Effector memory CD4-positive, alpha-beta T cell (primary cell): ENCODE results near the gene CACNA1E.

Source experiments
- DNase-seq, 3 donors: peaks; one replicate each; pipeline ENCODE4 v3.0.0-alpha.2; 2020
- H3K27ac ChIP-seq: 2 replicates; pipeline ENCODE4 v1.7.0; 2013; ENCODE audit warnings: mild to moderate bottlenecking, low read length, moderate library complexity; ENCODE audit not compliant: insufficient read depth, poor library complexity, severe bottlenecking
- H3K27me3 ChIP-seq: replicated peaks from 2 replicates; pipeline ENCODE4 v1.7.0; 2013; ENCODE audit warnings: mild to moderate bottlenecking, low read length; ENCODE audit not compliant: insufficient read depth, control insufficient read depth, poor library complexity, severe bottlenecking
- H3K36me3 ChIP-seq: 2 replicates; pipeline ENCODE4 v1.7.0; 2013; ENCODE audit warnings: mild to moderate bottlenecking, low read length, moderate library complexity; ENCODE audit not compliant: control insufficient read depth, insufficient read depth
- H3K4me1 ChIP-seq: 2 replicates; pipeline ENCODE4 v1.7.0; 2013; ENCODE audit warnings: low read length, mild to moderate bottlenecking; ENCODE audit not compliant: control insufficient read depth, insufficient read depth, poor library complexity, severe bottlenecking
- H3K4me3 ChIP-seq: 2 replicates; pipeline ENCODE4 v1.7.0; 2013; ENCODE audit warnings: low read length, low read depth, mild to moderate bottlenecking; ENCODE audit not compliant: insufficient read depth, poor library complexity, severe bottlenecking
- H3K9me3 ChIP-seq: 2 replicates; pipeline ENCODE4 v1.7.0; 2013; ENCODE audit warnings: mild to moderate bottlenecking, low read length, moderate library complexity; ENCODE audit not compliant: control insufficient read depth

The CACNA1E gene

DNA sequence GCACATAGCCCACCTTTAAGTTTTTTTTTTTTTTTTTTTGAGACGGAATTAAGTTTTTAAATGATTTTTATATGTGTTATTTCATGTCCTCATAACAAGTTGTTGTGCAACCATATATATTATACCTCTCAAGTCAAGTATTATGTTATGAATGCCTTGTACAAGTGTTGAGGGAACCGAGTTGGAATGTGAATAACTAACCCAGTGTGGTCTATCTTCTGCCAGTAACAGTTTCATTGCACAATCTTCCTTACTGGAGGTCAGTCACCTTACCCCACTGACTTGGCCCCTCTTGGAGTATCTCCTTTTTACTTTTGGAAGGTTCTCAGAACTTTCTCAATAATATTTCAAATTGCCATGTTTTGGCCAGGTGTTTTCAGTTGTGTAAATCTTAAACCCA lies 201.9 kb downstream of the CACNA1E start:
- no peaks in the 10 kb centered on the region for H3K36me3 ChIP-seq
- H3K27ac ChIP-seq, result no peak overlapping the region
- H3K9me3 ChIP-seq, result no peaks in the 10 kb centered on the region
- H3K4me3 ChIP-seq, result no peak overlapping the region
- no peak for DNase-seq
- H3K4me1 ChIP-seq, result no peaks in the 10 kb centered on the region
- H3K27me3 ChIP-seq, result no peaks in the 10 kb centered on the region

DNA sequence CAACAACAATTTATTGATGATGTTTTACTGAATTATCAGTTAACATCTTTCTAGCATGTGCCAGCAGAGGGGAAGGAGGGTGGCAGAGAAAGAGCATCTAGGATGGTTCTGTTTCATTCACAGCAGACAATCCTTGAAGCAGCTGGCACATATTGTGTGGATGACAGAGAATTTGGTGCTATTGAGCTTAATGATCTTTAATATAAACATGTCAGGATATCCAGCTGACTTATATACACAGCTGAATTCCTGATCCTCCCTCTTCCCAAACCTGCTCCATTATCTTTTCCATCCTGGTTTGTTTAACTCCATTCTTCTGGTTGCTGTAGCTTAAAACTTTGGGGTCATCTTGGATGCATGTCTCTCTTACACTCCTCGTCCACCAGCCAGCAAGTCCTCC lies 218.6 kb downstream of the CACNA1E start:
- no peaks in the 10 kb centered on the region for H3K36me3 ChIP-seq
- no peaks in the 10 kb centered on the region for H3K27me3 ChIP-seq
- H3K4me3 ChIP-seq, result no peak overlapping the region
- no peaks in the 10 kb centered on the region for H3K9me3 ChIP-seq
- DNase-seq, result no peak
- H3K27ac ChIP-seq, result no peak overlapping the region
- no peaks in the 10 kb centered on the region for H3K4me1 ChIP-seq

DNA sequence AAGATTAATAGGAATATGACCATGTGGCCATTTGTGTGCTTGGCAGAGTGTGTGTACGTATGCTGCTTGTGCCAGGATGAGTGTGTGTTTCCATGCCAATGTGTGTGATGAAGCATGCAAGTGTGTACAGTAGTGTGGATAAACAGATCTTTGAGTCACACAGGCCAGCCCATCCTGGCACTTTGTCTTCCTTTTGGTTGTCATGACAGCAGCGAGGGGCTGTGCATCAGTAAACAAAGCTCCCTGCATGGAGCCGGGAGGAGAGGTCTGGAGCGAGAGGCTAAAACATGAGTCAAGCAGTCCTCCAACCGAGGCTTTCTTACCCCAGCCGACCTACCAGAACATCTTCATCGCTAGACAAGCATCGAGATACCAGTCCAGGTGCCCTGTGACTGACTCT lies 221.2 kb downstream of the CACNA1E start:
- Histone ChIP-seq H3K4me1 (no peaks in the 10 kb centered on the region), H3K27me3 (no peaks in the 10 kb centered on the region), H3K4me3 (no peak overlapping the region), H3K27ac (no peak overlapping the region), H3K36me3 (no peaks in the 10 kb centered on the region), H3K9me3 (no peaks in the 10 kb centered on the region)
- no peak for DNase-seq

DNA sequence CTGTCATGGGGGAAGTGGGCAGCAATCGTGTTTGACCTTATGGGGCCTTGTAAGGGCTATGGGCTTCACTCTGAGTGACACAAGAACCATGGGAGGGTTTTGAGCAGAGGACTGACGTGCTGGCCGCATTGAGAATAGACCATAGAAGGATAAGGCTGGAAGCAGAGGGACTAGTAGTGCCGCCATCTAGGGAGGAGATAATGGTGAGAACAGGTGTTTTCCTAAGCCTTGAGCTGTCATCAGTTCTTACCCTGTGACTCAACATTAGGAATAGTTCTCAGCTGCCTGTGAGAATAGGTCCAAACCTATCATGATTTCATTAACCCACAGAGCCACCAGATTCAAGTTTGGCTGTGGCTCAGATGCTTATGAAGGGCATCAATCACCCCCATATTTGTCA lies 228.5 kb downstream of the CACNA1E start:
- Histone ChIP-seq H3K9me3 (no peaks in the 10 kb centered on the region), H3K27ac (no peak overlapping the region), H3K27me3 (no peaks in the 10 kb centered on the region), H3K4me1 (no peaks in the 10 kb centered on the region), H3K4me3 (no peak overlapping the region), H3K36me3 (no peaks in the 10 kb centered on the region)
- DNase-seq, result no peak

DNA sequence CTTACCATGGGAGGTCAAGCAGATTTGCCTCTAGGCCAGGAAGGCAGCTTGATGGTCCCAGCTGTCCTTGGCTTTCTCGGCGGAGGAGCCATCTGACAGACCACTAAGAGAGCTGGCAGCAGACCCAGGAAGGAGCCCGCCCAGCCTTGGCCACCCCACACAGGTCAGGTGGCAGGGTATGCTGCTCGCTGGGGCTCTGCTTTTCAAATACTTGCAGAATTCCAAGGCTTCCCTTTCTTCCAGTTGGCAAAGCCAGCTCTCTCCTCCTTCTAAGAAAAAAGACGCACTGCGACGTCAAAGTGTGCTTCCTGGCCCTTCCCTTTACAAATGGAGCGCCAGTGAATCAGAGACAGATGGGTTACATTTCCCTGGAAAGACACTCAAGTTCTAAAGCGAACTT lies 229.4 kb downstream of the CACNA1E start:
- Histone ChIP-seq H3K27ac (no peak overlapping the region), H3K4me3 (no peak overlapping the region), H3K36me3 (no peaks in the 10 kb centered on the region), H3K4me1 (no peaks in the 10 kb centered on the region), H3K9me3 (no peaks in the 10 kb centered on the region), H3K27me3 (no peaks in the 10 kb centered on the region)
- DNase-seq, result no peak

DNA sequence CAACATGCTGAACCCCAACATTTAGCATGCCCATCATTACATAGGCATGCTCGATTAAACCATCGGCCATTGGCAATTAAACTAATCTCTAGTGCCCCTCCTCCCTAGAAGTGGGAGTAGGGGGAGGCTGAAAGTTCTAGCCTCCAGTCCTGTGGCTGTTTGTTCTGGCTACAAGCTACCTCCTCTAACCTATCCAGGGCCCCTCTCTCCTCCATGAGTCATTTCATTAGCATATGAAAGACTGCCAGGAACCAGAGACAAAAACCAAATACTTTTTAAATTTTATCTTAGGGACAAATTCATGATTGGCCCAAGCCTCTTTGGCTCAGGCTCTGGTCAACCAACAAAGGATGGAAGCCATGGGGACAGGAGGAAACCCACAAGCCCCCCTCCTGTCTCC lies 231.1 kb downstream of the CACNA1E start:
- Histone ChIP-seq H3K27ac (no peak overlapping the region), H3K36me3 (no peaks in the 10 kb centered on the region), H3K4me1 (no peaks in the 10 kb centered on the region), H3K9me3 (no peaks in the 10 kb centered on the region), H3K27me3 (no peaks in the 10 kb centered on the region), H3K4me3 (no peak overlapping the region)
- no peak for DNase-seq

DNA sequence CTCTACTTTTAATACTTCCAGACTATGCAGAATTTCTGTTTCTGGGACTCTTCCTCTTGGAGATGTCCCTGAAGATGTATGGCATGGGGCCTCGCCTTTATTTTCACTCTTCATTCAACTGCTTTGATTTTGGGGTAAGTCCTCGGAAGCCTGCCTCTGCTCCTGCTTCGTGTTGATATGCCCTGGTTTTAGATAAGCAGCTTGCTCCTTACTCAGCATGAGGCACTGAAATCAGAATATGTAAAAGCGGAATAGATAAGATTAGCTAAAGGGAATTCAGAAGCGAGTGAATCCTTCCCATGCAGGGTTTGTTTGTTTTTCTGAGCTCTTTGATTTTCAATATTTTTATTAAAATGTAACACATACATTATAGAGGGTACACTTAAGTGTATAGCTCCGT lies 234.7 kb downstream of the CACNA1E start:
- no peak for DNase-seq
- Histone ChIP-seq H3K4me1 (no peaks in the 10 kb centered on the region), H3K27me3 (no peaks in the 10 kb centered on the region), H3K4me3 (no peak overlapping the region), H3K9me3 (no peaks in the 10 kb centered on the region), H3K27ac (no peak overlapping the region), H3K36me3 (no peaks in the 10 kb centered on the region)

GRCh38 chr1:181726320-181727012 lies 243.1 kb downstream of the CACNA1E start:
- Histone ChIP-seq H3K9me3 (no peaks in the 10 kb centered on the region), H3K27me3 (no peaks in the 10 kb centered on the region), H3K4me3 (no peak overlapping the region), H3K27ac (no peak overlapping the region), H3K4me1 (no peaks in the 10 kb centered on the region), H3K36me3 (no peaks in the 10 kb centered on the region)
- DNase-seq, result no peak

GRCh38 chr1:181730606-181731005 lies 247.3 kb downstream of the CACNA1E start:
- H3K4me1 ChIP-seq, result no peaks in the 10 kb centered on the region
- no peak overlapping the region for H3K4me3 ChIP-seq
- no peak for DNase-seq

GRCh38 chr1:181732218-181732990 lies 249.1 kb downstream of the CACNA1E start:
- Histone ChIP-seq H3K4me3 (no peak overlapping the region), H3K9me3 (no peaks in the 10 kb centered on the region), H3K27ac (no peak overlapping the region), H3K27me3 (no peaks in the 10 kb centered on the region), H3K36me3 (no peaks in the 10 kb centered on the region), H3K4me1 (no peaks in the 10 kb centered on the region)
- DNase-seq, result no peak

More at GRCh38 chr1:181730606-181731005, 247.3 kb downstream of the CACNA1E start:
- Histone ChIP-seq H3K9me3 (no peaks in the 10 kb centered on the region), H3K36me3 (no peaks in the 10 kb centered on the region), H3K27ac (no peak overlapping the region), H3K27me3 (no peaks in the 10 kb centered on the region)
